Measurements from ENCODE around the gene EFCAB5.
"Not testable (repeated sequence)": the region's sequence is repeated elsewhere in the genome, so short reads cannot be mapped to it uniquely, and the experiment has no call there.

Gene EFCAB5

GRCh38 chr17:30103921-30104320 is 162.5 kb downstream of the EFCAB5 start:
- peak; percentile 9 to 35 (median 30) for DNase-seq

GRCh38 chr17:30104575-30105339 is 163.3 kb downstream of the EFCAB5 start:
- DNase-seq, result peak; percentile 95 to 99 (median 97)

- DNase-seq, result peak; percentile 31 to 42 (median 36)
Measured at GRCh38 chr17:30112794-30113193, 171.4 kb downstream of the EFCAB5 start.

GRCh38 chr17:30113213-30113612 is 171.8 kb downstream of the EFCAB5 start:
- DNase-seq, result no peak

- no peak for DNase-seq
Measured at GRCh38 chr17:30116345-30116660, 174.9 kb downstream of the EFCAB5 start.

GRCh38 chr17:30116661-30117551 is 175.5 kb downstream of the EFCAB5 start, which contains the start of gene NSRP1:
TSS of gene NSRP1 (plus strand) at chr17:30116816. CDS start at chr17:30116844, 28 bp downstream.
- DNase-seq, result peak; percentile 97 to 99 (median 97)

- DNase-seq, result no peak
Measured at GRCh38 chr17:30117675-30118081, 176.2 kb downstream of the EFCAB5 start.

GRCh38 chr17:30118635-30119034 is 177.2 kb downstream of the EFCAB5 start:
- not testable (repeated sequence) for DNase-seq

GRCh38 chr17:30124273-30124796 is 182.9 kb downstream of the EFCAB5 start:
- no peak for DNase-seq

GRCh38 chr17:30130121-30130520 is 188.7 kb downstream of the EFCAB5 start:
- DNase-seq, result no peak

GRCh38 chr17:30132615-30133014 is 191.2 kb downstream of the EFCAB5 start:
- DNase-seq, result no peak

GRCh38 chr17:30133197-30133596 is 191.8 kb downstream of the EFCAB5 start:
- no peak for DNase-seq

GRCh38 chr17:30134551-30134950 is 193.1 kb downstream of the EFCAB5 start:
- DNase-seq, result peak; percentile 26 to 64 (median 57)

- no peak for DNase-seq
Measured at GRCh38 chr17:30137158-30137557, 195.7 kb downstream of the EFCAB5 start.

- DNase-seq, result peak; percentile 28 to 38 (median 32)
Measured at GRCh38 chr17:30147860-30148259, 206.4 kb downstream of the EFCAB5 start.

GRCh38 chr17:30148376-30148775 is 206.9 kb downstream of the EFCAB5 start:
- no peak for DNase-seq

- no peak for DNase-seq
Measured at GRCh38 chr17:30151471-30151870, 210.0 kb downstream of the EFCAB5 start.

GRCh38 chr17:30153463-30153862 is 212.0 kb downstream of the EFCAB5 start:
- DNase-seq, result no peak

- no peak for DNase-seq
Measured at GRCh38 chr17:30155389-30155788, 214.0 kb downstream of the EFCAB5 start.
